ENCODE data around the gene DDX25. TPM values are rescaled to one million over a fixed set of nuclear protein-coding genes. Genes with fewer than 3 reads are reported as not detected.

Gene DDX25
- total and polyA plus RNA-seq, 2 of the 8 experiments (the other 6 are each of a cell fraction or from before 2014, with no cell fraction given): 17.6 to 17.9 TPM

GRCh38 chr11:125953401-125953935, 49.2 kb downstream of the DDX25 start:
- no peak overlapping the region for H3K27ac ChIP-seq (ENCODE audit: low read depth, low read length)
- 87% methylated on average over 17 of the region's 20 CpGs; no CpG with 5 or more reads in 1 of the 2 experiments for WGBS, 2 experiments (ENCODE audit: extremely low coverage in 1 of 2, insufficient coverage in 1 of 2, insufficient read length in 1 of 2, insufficient replicate concordance in 2 of 2, low coverage in 1 of 2, low lambda C conversion rate in 2 of 2, missing lambda C conversion rate in 1 of 2)
- H2AFZ ChIP-seq (ENCODE audit: low read length): no peak overlapping the region
- no peaks in the 10 kb centered on the region; a peak in 1 of 8 replicates for H3K36me3 ChIP-seq (ENCODE audit: control insufficient read depth in 2 of 4, insufficient read depth in 4 of 4, low read length in 3 of 4)
- H2BK120ac ChIP-seq (replicated peaks; ENCODE audit: low read depth, low read length): no peak overlapping the region
- no peaks in the 10 kb centered on the region for H3K9me3 ChIP-seq (ENCODE audit: insufficient read depth in 2 of 2, low read depth in 1 of 2, low read length in 1 of 2)
- ChIA-PET CTCF (ENCODE audit: partially characterized antibody) (interaction anchor here (0.7 to 3.8 kb wide), 7 partner anchors 10 to 240 kb away, joined by 3 to 31 read pairs (median 3); no protein-coding TSS in a partner anchor), POLR2A (ENCODE audit: partially characterized antibody) (interaction anchor here (0.7 to 1.1 kb wide), 2 partner anchors 10 to 13 kb away, joined by 3 to 5 read pairs; no protein-coding TSS in a partner anchor)
- no peak for FAIRE-seq
- H2BK12ac ChIP-seq (ENCODE audit: low read depth, low read length): no peak overlapping the region
- H3K79me1 ChIP-seq (ENCODE audit: low read depth, low read length): no peaks in the 10 kb centered on the region
- no peaks in the 10 kb centered on the region for H3K23me2 ChIP-seq (ENCODE audit: low read depth, low read length)
- H3K56ac ChIP-seq (replicated peaks; ENCODE audit: insufficient read length, low read depth, low read length): no peak overlapping the region
- H3K4me1 ChIP-seq (replicated peaks in 1 of 4; ENCODE audit: control insufficient read depth in 3 of 4, insufficient read depth in 4 of 4, low read length in 3 of 4): peaks cover 0 to 2% (median 0%) of the 10 kb centered on the region in 4 experiments; a peak in 3 of 7 replicates
- TF ChIP-seq BRCA1 (IDR thresholded peaks at IDR 0.05; ENCODE audit: low read depth, low read length) (no peak), NANOG (IDR thresholded peaks at IDR 0.05; ENCODE audit: insufficient read depth, low read depth, low read length, poor library complexity, severe bottlenecking) (no peak), SUZ12 (IDR thresholded peaks at IDR 0.05; ENCODE audit: low read length) (no peak), SP4 (IDR thresholded peaks at IDR 0.05; ENCODE audit: low read length) (no peak), PHF8 (conservative IDR thresholded peaks at IDR 0.05; ENCODE audit: low read depth, low read length) (no peak), CBX8 (IDR thresholded peaks at IDR 0.05; ENCODE audit: borderline replicate concordance, low read depth, low read length) (no peak), ASH2L (IDR thresholded peaks at IDR 0.05; ENCODE audit: low read length) (no peak), TCF12 (IDR thresholded peaks at IDR 0.05; ENCODE audit: low read depth, low read length) (no peak), JUND (IDR thresholded peaks at IDR 0.05; ENCODE audit: low read length) (no peak), FOSL1 (IDR thresholded peaks at IDR 0.05; ENCODE audit: insufficient read depth, low read depth, low read length) (no peak), KDM4A (IDR thresholded peaks at IDR 0.05; ENCODE audit: low read depth, low read length, severe bottlenecking) (no peak), RFX5 (IDR thresholded peaks at IDR 0.05; ENCODE audit: borderline replicate concordance, low read depth, low read length) (no peak)
- no peaks in the 10 kb centered on the region for H4K20me1 ChIP-seq (replicated peaks in 1 of 2; ENCODE audit: control insufficient read depth in 1 of 2, insufficient read depth in 2 of 2, low read length in 2 of 2)
- no peak overlapping the region for H4K5ac ChIP-seq (ENCODE audit: insufficient read length, low read depth, low read length)
- no peak overlapping the region for H3K4ac ChIP-seq (replicated peaks; ENCODE audit: insufficient read length, low read depth, low read length)
- no peak overlapping the region for H3K23ac ChIP-seq (ENCODE audit: insufficient read length)
- no peak overlapping the region; the same call in 1 of the 2 replicates for H2BK5ac ChIP-seq (ENCODE audit: low read depth, low read length)
- H3K18ac ChIP-seq (ENCODE audit: extremely low read depth, low read length): no peak overlapping the region
- no peak for DNase-seq (ENCODE audit: low read depth in 1 of 2, low spot score in 2 of 2)
- no peak overlapping the region for H2BK20ac ChIP-seq (ENCODE audit: low read length)
- no peak overlapping the region for H4K91ac ChIP-seq (replicated peaks; ENCODE audit: insufficient read length, low read length)
- H3K79me2 ChIP-seq (ENCODE audit: control insufficient read depth in 1 of 2, insufficient read depth in 2 of 2, low read length in 2 of 2): no peaks in the 10 kb centered on the region
- H4K8ac ChIP-seq (ENCODE audit: extremely low read depth, insufficient read depth, low read length): peak overlapping the region; percentile 3; the same call in 1 of the 2 replicates
- H3K4me3 ChIP-seq (ENCODE audit: extremely low read depth in 1 of 4, insufficient read depth in 2 of 4, low read depth in 3 of 4, low read length in 4 of 4): no peak overlapping the region
- no peaks in the 10 kb centered on the region for H3K27me3 ChIP-seq (replicated peaks in 1 of 4; ENCODE audit: control insufficient read depth in 3 of 4, extremely low read depth in 1 of 4, insufficient read depth in 3 of 4, low read length in 3 of 4)
- no peak overlapping the region for H3K4me2 ChIP-seq (ENCODE audit: insufficient read depth in 1 of 2, low read depth in 2 of 2, low read length in 2 of 2)
- no peak overlapping the region for H2AK5ac ChIP-seq (ENCODE audit: low read depth, low read length)
- no peak overlapping the region for H3K14ac ChIP-seq (ENCODE audit: insufficient read length)
- no peak overlapping the region for H2BK15ac ChIP-seq (ENCODE audit: low read length)
- no peak overlapping the region for H3K9ac ChIP-seq (replicated peaks in 1 of 4; ENCODE audit: extremely low read depth in 1 of 4, low read depth in 3 of 4, low read length in 3 of 4)
